ENCODE data around the gene PFN1. TPM values are rescaled to one million over a fixed set of nuclear protein-coding genes. Genes with fewer than 3 reads are reported as not detected.
"Not testable (repeated sequence)": the region's sequence is repeated elsewhere in the genome, so short reads cannot be mapped to it uniquely, and the experiment has no call there.

Gene PFN1
- total and polyA plus RNA-seq, 4 donors: 440 to 728 (median 548) TPM

DNA sequence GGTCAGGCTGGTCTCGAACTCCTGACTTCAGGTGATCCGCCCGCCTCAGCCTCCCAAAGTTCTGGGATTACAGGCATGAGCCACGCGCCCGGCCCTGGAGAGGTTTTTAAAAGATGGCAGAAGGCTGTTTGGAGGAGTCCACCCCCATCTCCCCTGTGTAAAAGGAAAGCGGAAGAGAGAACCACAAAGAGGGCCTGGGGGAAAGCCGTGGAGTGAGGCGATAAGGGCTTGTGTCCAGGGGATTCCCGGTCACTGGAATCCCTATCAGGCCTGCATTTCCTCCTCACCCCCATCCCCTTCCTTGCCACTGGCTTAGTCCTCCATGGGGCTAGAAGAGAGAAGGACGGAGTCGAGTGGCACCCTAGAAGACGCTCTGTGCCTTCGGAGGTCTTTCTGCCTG lies 16.4 kb downstream of the PFN1 start, which contains the start of gene GP1BA:
TSS of gene GP1BA (plus strand) at position 315 of the 400 bp plus-strand sequence. CDS start 328 bp downstream, outside the sequence.
- Histone ChIP-seq H3K4me3 (ENCODE audit: low read length in 2 of 2) (no peak within 1 kb of the TSS), H3K9me3 (ENCODE audit: control insufficient read depth, low read length) (no peaks in the 10 kb centered on the region), H3K4me1 (ENCODE audit: control insufficient read depth in 1 of 2, insufficient read depth in 2 of 2, low read length in 2 of 2) (no peaks in the 10 kb centered on the region), H3K27me3 (ENCODE audit: control insufficient read depth in 1 of 2, insufficient read depth in 2 of 2, low read length in 1 of 2) (no peaks in the 10 kb centered on the region), H3K36me3 (ENCODE audit: control insufficient read depth in 1 of 2, insufficient read depth in 2 of 2, low read length in 1 of 2) (no peaks in the 10 kb centered on the region), H3K27ac (ENCODE audit: low read depth in 1 of 2, low read length in 2 of 2) (no peak within 1 kb of the TSS)
- no peak for ATAC-seq (ENCODE audit: low FRiP score)
- no peak for DNase-seq
- intact Hi-C loops (cut with DNase I): no loop called here
- 86 to 89% methylated on average over 14 of the region's 14 CpGs for WGBS, 2 donors

DNA sequence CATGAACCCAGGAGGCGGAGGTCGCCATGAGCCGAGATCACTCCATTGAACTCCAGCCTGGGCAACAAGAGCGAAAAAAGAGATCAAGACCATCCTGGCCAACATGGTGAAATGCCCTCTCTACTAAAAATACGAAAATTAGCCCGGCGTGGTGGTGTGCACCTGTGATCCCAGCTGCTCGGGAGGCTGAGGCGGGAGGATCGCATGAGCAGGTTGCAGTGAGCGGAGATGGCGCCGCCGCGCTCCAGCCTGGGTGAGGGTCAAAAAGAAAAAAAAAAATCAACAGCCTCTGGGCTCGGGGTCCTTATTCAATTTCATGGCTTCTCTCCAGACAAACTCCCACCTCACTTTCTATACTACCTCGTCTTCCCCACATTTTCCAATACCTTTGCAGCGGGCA lies 19.4 kb downstream of the PFN1 start:
- no peak for ATAC-seq (ENCODE audit: low FRiP score)

DNA sequence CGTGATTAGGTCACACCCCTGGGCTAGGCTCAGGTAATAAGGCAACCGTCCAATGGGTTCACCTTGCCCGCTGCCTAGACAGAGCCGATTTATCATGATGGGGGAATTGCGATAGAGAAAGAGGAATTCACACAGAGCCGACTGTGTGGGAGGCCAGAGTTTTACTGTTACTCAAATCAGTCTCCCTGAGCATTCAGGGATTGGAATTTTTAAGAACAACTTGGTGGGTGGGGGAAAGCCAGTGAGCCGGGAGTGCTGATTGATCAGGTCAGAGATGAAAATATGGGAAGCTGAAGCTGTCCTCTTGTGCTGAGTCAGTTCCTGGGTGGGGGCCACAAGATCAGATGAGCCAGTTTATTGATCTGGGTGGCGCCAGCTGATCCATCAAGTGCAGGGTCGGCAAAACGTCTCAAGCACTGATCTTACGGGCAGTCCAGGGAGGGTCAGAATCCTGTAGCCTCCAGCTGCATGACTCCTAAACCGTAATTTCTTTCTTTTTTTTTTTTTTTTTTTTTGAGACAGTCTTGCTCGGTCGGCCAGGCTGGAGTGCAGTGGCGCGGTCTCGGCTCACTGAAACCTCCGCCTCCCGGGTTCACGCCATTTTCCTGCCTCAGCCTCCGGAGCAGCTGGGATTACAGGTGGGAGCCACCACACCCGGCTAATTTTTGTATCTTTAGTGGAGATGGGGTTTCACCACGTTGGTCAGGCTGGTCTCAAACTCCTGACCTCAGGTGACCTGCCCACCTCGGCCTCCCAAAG lies 21.6 kb downstream of the PFN1 start:
- not testable (repeated sequence) for ATAC-seq (ENCODE audit: low FRiP score)
- WGBS, 2 donors: 79 to 83% methylated on average over 23 to 24 of the region's 24 CpGs

More for the DNA sequence above, 19.4 kb downstream of the PFN1 start:
- Histone ChIP-seq H3K27me3 (ENCODE audit: control insufficient read depth in 1 of 2, insufficient read depth in 2 of 2, low read length in 1 of 2) (no peaks in the 10 kb centered on the region), H3K9me3 (ENCODE audit: control insufficient read depth, low read length) (no peaks in the 10 kb centered on the region), H3K27ac (ENCODE audit: low read depth in 1 of 2, low read length in 2 of 2) (no peak overlapping the region), H3K36me3 (ENCODE audit: control insufficient read depth in 1 of 2, insufficient read depth in 2 of 2, low read length in 1 of 2) (no peaks in the 10 kb centered on the region), H3K4me3 (ENCODE audit: low read length in 2 of 2) (no peak overlapping the region), H3K4me1 (ENCODE audit: control insufficient read depth in 1 of 2, insufficient read depth in 2 of 2, low read length in 2 of 2) (no peaks in the 10 kb centered on the region)
- intact Hi-C loops (cut with DNase I): no loop called here
- 95 to 98% methylated on average over 18 of the region's 18 CpGs for WGBS, 2 donors
- DNase-seq: no peak

DNA sequence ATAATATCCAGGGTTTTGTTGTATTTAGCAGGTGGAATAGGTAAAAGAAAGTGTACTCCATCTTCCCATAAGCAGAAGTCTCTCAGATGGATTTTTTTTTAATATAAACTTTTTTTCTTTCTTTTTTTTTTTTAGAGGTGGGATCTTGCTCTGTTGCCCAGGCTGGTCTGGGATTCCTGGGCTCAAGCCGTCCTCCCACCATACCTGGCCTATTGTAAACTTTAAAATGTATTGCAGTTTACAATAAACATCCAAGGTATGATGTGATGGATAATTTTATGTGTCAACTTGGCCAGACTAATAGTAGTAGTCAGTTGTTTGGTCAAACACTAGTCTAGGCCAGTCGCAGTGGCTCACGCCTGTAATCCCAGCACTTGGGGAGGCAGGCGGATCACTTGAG lies 27.0 kb downstream of the PFN1 start:
- intact Hi-C loops (cut with DNase I): no loop called here
- H3K36me3 ChIP-seq (ENCODE audit: control insufficient read depth in 1 of 2, insufficient read depth in 2 of 2, low read length in 1 of 2): no peaks in the 10 kb centered on the region
- no peak for DNase-seq
- H3K4me1 ChIP-seq (ENCODE audit: control insufficient read depth in 1 of 2, insufficient read depth in 2 of 2, low read length in 2 of 2): no peaks in the 10 kb centered on the region
- H3K4me3 ChIP-seq (ENCODE audit: low read length in 2 of 2): no peak overlapping the region
- H3K27me3 ChIP-seq (ENCODE audit: control insufficient read depth in 1 of 2, insufficient read depth in 2 of 2, low read length in 1 of 2): no peaks in the 10 kb centered on the region
- no peak for ATAC-seq (ENCODE audit: low FRiP score)
- no peak overlapping the region for H3K27ac ChIP-seq (ENCODE audit: low read depth in 1 of 2, low read length in 2 of 2)
- no peaks in the 10 kb centered on the region for H3K9me3 ChIP-seq (ENCODE audit: control insufficient read depth, low read length)
- 93 to 95% methylated on average over 4 of the region's 4 CpGs for WGBS, 2 donors

More for the DNA sequence above, 21.6 kb downstream of the PFN1 start:
- H3K4me3 ChIP-seq (ENCODE audit: low read length in 2 of 2); H3K4me1 ChIP-seq (ENCODE audit: control insufficient read depth in 1 of 2, insufficient read depth in 2 of 2, low read length in 2 of 2); H3K27ac ChIP-seq (ENCODE audit: low read depth in 1 of 2, low read length in 2 of 2); H3K9me3 ChIP-seq (ENCODE audit: control insufficient read depth, low read length); intact Hi-C loops (cut with DNase I); H3K36me3 ChIP-seq (ENCODE audit: control insufficient read depth in 1 of 2, insufficient read depth in 2 of 2, low read length in 1 of 2); DNase-seq; H3K27me3 ChIP-seq (ENCODE audit: control insufficient read depth in 1 of 2, insufficient read depth in 2 of 2, low read length in 1 of 2): not testable (repeated sequence)

DNA sequence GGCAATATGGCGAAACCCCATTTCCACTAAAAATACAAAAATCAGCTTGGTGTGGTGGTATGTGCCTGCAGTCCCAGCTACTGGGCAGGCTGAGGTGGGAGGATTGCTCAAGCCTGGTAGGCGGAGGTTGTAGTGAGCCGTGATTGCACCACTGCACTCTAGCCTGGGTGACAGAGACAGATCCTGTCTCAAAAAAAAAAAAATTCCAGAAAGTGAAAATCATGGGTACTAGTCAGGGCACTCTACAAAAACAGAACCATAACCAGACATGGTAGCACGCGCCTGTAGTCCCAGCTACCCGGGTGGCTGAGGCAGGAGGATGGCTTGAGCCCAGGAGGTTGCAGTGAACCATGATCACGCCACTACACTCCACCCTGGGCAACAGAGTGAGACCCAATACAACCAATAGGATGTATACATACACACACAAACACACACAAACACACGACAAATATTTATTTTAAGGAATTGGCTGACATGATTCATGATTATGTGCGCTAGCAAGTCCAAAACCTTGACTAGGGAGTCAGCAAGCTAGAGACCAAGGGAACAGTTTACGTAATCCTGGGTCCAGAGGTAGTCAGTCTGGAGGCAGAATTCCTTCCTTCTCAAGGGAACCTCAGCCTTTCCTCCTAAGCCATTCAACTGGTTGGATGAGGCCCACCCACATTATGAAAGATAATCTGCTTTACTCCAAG lies 27.8 kb downstream of the PFN1 start:
- ATAC-seq (ENCODE audit: low FRiP score): no peak

DNA sequence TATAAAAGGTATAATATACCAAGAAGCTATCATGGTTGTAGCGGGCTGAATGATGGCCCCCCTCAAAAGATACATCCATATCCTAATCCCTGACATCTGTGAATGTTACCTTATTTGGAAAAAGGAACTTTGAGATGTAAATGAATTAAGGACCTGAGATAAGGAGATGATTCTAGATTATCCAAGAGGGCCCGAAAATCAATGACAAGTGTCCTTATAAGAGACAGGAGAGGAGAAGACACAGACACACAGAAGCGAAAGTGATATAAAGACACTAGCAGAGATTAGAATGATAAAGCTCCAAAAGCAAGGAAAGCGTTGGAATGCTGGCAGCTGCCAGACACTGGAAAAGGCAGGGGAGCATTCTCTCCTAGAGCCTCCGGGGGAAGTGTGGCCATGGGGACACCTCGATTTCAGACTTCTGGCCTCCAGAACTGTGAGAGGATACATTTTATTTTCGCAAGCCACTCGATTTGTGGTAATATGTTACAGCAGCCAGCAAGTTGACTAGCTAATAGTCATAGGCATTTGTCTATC lies 28.8 kb downstream of the PFN1 start:
- Histone ChIP-seq H3K27ac (ENCODE audit: low read depth in 1 of 2, low read length in 2 of 2) (no peak overlapping the region), H3K4me1 (ENCODE audit: control insufficient read depth in 1 of 2, insufficient read depth in 2 of 2, low read length in 2 of 2) (no peaks in the 10 kb centered on the region), H3K36me3 (ENCODE audit: control insufficient read depth in 1 of 2, insufficient read depth in 2 of 2, low read length in 1 of 2) (no peaks in the 10 kb centered on the region), H3K27me3 (ENCODE audit: control insufficient read depth in 1 of 2, insufficient read depth in 2 of 2, low read length in 1 of 2) (no peaks in the 10 kb centered on the region), H3K9me3 (ENCODE audit: control insufficient read depth, low read length) (no peaks in the 10 kb centered on the region), H3K4me3 (ENCODE audit: low read length in 2 of 2) (no peak overlapping the region)
- WGBS, 2 donors: 72 to 77% methylated on average over 8 of the region's 8 CpGs
- intact Hi-C loops (cut with DNase I): no loop called here
- no peak for ATAC-seq (ENCODE audit: low FRiP score)
- DNase-seq: no peak

More for the DNA sequence above, 27.8 kb downstream of the PFN1 start:
- peak in 1 of 2 donors; percentile 46 for DNase-seq
- intact Hi-C loops (cut with DNase I): no loop called here
- H3K36me3 ChIP-seq (ENCODE audit: control insufficient read depth in 1 of 2, insufficient read depth in 2 of 2, low read length in 1 of 2): no peaks in the 10 kb centered on the region
- no peaks in the 10 kb centered on the region for H3K4me1 ChIP-seq (ENCODE audit: control insufficient read depth in 1 of 2, insufficient read depth in 2 of 2, low read length in 2 of 2)
- no peaks in the 10 kb centered on the region for H3K27me3 ChIP-seq (ENCODE audit: control insufficient read depth in 1 of 2, insufficient read depth in 2 of 2, low read length in 1 of 2)
- no peak overlapping the region for H3K4me3 ChIP-seq (ENCODE audit: low read length in 2 of 2)
- 81 to 84% methylated on average over 10 of the region's 10 CpGs for WGBS, 2 donors
- no peaks in the 10 kb centered on the region for H3K9me3 ChIP-seq (ENCODE audit: control insufficient read depth, low read length)
- no peak overlapping the region for H3K27ac ChIP-seq (ENCODE audit: low read depth in 1 of 2, low read length in 2 of 2)

DNA sequence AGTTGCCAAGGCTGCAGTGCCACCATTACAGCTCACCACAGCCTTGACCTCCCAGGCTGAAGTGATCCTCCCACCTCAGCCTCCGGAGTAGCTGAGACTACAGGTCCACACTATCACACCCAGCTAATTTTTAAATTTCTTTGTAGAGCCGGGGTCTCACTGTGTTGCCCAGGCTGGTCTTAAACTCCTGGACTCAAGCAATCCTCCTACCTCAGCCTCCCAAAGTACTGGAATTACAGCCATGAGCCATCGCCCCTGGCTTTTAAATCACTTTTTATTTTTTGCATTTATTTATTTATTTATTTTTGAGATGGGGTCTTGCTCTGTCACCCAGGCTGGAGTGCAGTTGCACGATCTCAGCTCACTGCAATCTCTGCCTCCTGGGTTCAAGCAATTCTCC lies 33.8 kb downstream of the PFN1 start:
- H3K27me3 ChIP-seq (ENCODE audit: control insufficient read depth in 1 of 2, insufficient read depth in 2 of 2, low read length in 1 of 2); H3K4me1 ChIP-seq (ENCODE audit: control insufficient read depth in 1 of 2, insufficient read depth in 2 of 2, low read length in 2 of 2); H3K36me3 ChIP-seq (ENCODE audit: control insufficient read depth in 1 of 2, insufficient read depth in 2 of 2, low read length in 1 of 2); DNase-seq; H3K27ac ChIP-seq (ENCODE audit: low read depth in 1 of 2, low read length in 2 of 2); ATAC-seq (ENCODE audit: low FRiP score); H3K4me3 ChIP-seq (ENCODE audit: low read length in 2 of 2); H3K9me3 ChIP-seq (ENCODE audit: control insufficient read depth, low read length); intact Hi-C loops (cut with DNase I): not testable (repeated sequence)
- WGBS, 2 donors: 89 to 90% methylated on average over 4 of the region's 4 CpGs

DNA sequence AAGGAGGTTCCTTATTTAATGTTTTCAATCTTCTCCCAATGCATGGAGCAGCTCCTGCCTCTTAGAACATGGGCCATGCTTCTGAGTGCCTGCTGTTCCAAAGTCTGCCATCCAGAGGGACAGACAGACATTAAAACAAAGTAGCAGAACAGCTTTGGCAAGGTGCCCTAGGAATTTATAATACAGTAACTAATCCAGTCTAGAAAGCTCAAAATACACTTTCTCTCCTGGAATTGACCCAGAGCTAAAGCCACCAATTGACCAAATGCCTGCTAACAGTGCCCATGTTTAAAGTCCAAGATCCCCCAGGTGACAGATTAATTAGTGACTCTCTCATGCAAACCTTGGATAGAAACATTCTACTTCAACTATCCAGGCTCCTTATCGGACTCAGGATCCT lies 34.3 kb downstream of the PFN1 start:
- Histone ChIP-seq H3K27me3 (ENCODE audit: control insufficient read depth in 1 of 2, insufficient read depth in 2 of 2, low read length in 1 of 2) (no peaks in the 10 kb centered on the region), H3K4me3 (ENCODE audit: low read length in 2 of 2) (no peak overlapping the region), H3K27ac (ENCODE audit: low read depth in 1 of 2, low read length in 2 of 2) (no peak overlapping the region), H3K4me1 (ENCODE audit: control insufficient read depth in 1 of 2, insufficient read depth in 2 of 2, low read length in 2 of 2) (no peaks in the 10 kb centered on the region), H3K36me3 (ENCODE audit: control insufficient read depth in 1 of 2, insufficient read depth in 2 of 2, low read length in 1 of 2) (no peaks in the 10 kb centered on the region), H3K9me3 (ENCODE audit: control insufficient read depth, low read length) (no peaks in the 10 kb centered on the region)
- no peak for DNase-seq
- 58 to 65% methylated on average over 1 of the region's 1 CpG for WGBS, 2 donors
- intact Hi-C loops (cut with DNase I): no loop called here
- no peak for ATAC-seq (ENCODE audit: low FRiP score)

All from aorta (tissue), 5 donors.